Suprapubic skin (tissue), 4 donors: ENCODE measurements around the gene CNGB1. TPM values are rescaled to one million over a fixed set of nuclear protein-coding genes. Genes with fewer than 3 reads are reported as not detected.
"Not testable (repeated sequence)": the region's sequence is repeated elsewhere in the genome, so short reads cannot be mapped to it uniquely, and the experiment has no call there.

ENCODE experiments used
- DNase-seq, 2 donors: peaks; one replicate each; pipeline ENCODE4 v3.0.0-alpha.2; 2019; ENCODE audit warnings: low spot score in 2 of 2
- H3K27ac ChIP-seq: fragments of 200-600 bp; sonication (generic); one replicate; pipeline ENCODE4 v1.5.1; 2019
- H3K27me3 ChIP-seq: fragments of 200-600 bp; sonication (generic); one replicate; pipeline ENCODE4 v1.5.1; 2019
- H3K36me3 ChIP-seq: fragments of 200-600 bp; sonication (generic); one replicate; pipeline ENCODE4 v1.5.1; 2019
- H3K4me1 ChIP-seq: fragments of 200-600 bp; sonication (generic); one replicate; pipeline ENCODE4 v1.5.1; 2019
- H3K4me3 ChIP-seq: fragments of 200-600 bp; sonication (generic); one replicate; pipeline ENCODE4 v1.5.1; 2019; ENCODE audit warnings: mild to moderate bottlenecking
- H3K9me3 ChIP-seq: fragments of 200-600 bp; sonication (generic); one replicate; pipeline ENCODE4 v1.5.1; 2019
- CTCF ChIP-seq, 2 donors: fragments of 200-600 bp in 1 of 2; fragments of 450-650 bp in 1 of 2; sonication (generic) in 1 of 2; IDR thresholded peaks; one replicate each; pipeline ENCODE4 v1.5.1; 2016 to 2019; ENCODE audit warnings: antibody characterized with exemption in 2 of 2, mild to moderate bottlenecking in 1 of 2, moderate library complexity in 1 of 2
- EP300 ChIP-seq: sonication (generic); formaldehyde crosslinking; IDR thresholded peaks from one replicate; pipeline ENCODE4 v1.6.1; 2017; ENCODE audit warnings: antibody characterized with exemption
- POLR2A ChIP-seq, 2 donors: fragments of 450-650 bp; IDR thresholded peaks; one replicate each; pipeline ENCODE4 v1.6.1; 2017; ENCODE audit warnings: antibody characterized with exemption in 2 of 2, mild to moderate bottlenecking in 2 of 2, moderate library complexity in 2 of 2
- POLR2AphosphoS5 ChIP-seq, 3 donors: sonication (generic); formaldehyde crosslinking; IDR thresholded peaks; one replicate each; pipeline ENCODE4 v1.6.1; 2017; ENCODE audit warnings: antibody characterized with exemption in 3 of 3
- WGBS: methylation state at CpG from one replicate; pipeline ENCODE4 v1.1.5; 2018; 5-methylcytosine and 5-hydroxymethylcytosine counted together
- total RNA-seq, 4 donors: library from RNA; depleted of rRNA; stranded (reverse); fragments of >200 nt; gene quantifications; one replicate each; pipeline ENCODE4 v1.1.0, GENCODE V29; 2016

Gene CNGB1
- total RNA-seq, 4 donors from 2014 or later: 0.08 TPM; not detected in 3

- no peaks in the 10 kb centered on the region for H3K36me3 ChIP-seq
- H3K9me3 ChIP-seq: no peaks in the 10 kb centered on the region
- H3K4me3 ChIP-seq: no peak overlapping the region
- 97% methylated on average over 5 of the region's 5 CpGs for WGBS
- TF ChIP-seq EP300 (no peak), CTCF (IDR thresholded peaks at IDR 0.05) (no peak)
- DNase-seq: no peak
- H3K27ac ChIP-seq: no peak overlapping the region
- H3K27me3 ChIP-seq: no peaks in the 10 kb centered on the region
- no peaks in the 10 kb centered on the region for H3K4me1 ChIP-seq
Observed at GRCh38 chr16:57855188-57855587, 115.7 kb downstream of the CNGB1 start.

- no peaks in the 10 kb centered on the region for H3K36me3 ChIP-seq
- H3K4me3 ChIP-seq: no peak overlapping the region
- TF ChIP-seq POLR2AphosphoS5 (IDR thresholded peaks at IDR 0.05): no peak
- TF ChIP-seq POLR2A (IDR thresholded peaks at IDR 0.05): no peak
- TF ChIP-seq CTCF (IDR thresholded peaks at IDR 0.05): no peak
- TF ChIP-seq EP300: no peak
- H3K27ac ChIP-seq: no peak overlapping the region
- no peak for DNase-seq
- no peaks in the 10 kb centered on the region for H3K27me3 ChIP-seq
- H3K9me3 ChIP-seq: no peaks in the 10 kb centered on the region
- 73% methylated on average over 5 of the region's 5 CpGs for WGBS
- no peaks in the 10 kb centered on the region for H3K4me1 ChIP-seq
Observed at GRCh38 chr16:57852189-57852588, 118.7 kb downstream of the CNGB1 start.

DNA sequence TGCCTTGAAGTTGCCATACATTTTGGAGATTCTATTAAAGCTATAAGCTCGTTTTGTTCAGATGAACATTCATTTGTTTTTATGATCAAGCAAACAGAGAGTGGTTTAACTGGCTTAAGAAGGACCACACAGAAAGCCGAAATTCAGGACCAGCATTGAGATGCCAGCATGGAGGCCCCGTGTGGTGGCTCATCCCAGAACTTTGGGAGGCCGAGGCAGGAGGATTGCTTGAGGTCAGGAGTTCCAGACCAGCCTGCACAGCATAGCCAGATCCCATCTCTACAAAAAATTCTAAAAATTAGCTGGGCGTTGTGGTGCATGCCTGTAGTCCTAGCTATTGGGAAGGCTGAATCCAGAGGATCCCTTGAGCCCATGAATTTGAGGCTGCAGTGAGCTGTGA, 122.7 kb downstream of the CNGB1 start:
- TF ChIP-seq EP300 (no peak), CTCF (IDR thresholded peaks at IDR 0.05) (no peak)
- no peaks in the 10 kb centered on the region for H3K9me3 ChIP-seq
- no peak overlapping the region for H3K4me3 ChIP-seq
- no peak for DNase-seq
- no peaks in the 10 kb centered on the region for H3K36me3 ChIP-seq
- no peaks in the 10 kb centered on the region for H3K27me3 ChIP-seq
- peaks cover 6% of the 10 kb centered on the region for H3K4me1 ChIP-seq
- no peak overlapping the region for H3K27ac ChIP-seq
- WGBS: 87% methylated on average over 5 of the region's 5 CpGs

GRCh38 chr16:57846931-57847330, 124.0 kb downstream of the CNGB1 start:
- 85% methylated on average over 6 of the region's 6 CpGs for WGBS
- H3K27me3 ChIP-seq: not testable (repeated sequence)
- DNase-seq: peak in 1 of 2 donors; percentile 11

DNA sequence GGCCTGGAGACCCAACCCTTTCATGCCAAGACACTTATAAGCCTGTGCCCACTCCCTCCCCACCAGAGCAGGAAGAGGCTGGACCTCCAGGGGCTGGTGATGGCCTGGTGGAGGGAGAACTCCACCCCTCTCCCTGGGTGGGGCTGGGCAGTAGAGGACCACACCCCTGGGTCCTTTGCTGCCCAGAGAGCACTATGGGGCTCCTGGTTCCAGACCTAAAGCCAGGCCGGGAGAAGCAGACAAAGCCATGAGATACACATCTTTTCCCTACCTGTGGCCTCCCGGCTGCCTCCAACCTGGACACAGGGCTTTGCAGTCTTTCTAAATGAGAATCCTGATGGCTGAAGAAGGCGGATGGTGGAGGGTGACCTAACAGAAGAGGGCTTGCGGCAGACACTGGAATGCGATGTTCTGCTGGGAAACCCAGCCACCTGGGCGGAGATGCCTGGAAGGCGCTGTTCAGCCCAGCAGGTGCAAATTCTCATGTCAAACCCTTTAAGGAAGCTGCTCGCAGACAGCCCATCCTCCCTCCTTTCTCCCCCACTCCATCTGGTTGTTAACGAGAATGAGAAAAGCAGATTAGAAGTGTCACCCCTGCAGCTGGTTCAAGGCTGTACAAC, 124.7 kb downstream of the CNGB1 start:
- no peaks in the 10 kb centered on the region for H3K36me3 ChIP-seq
- H3K4me1 ChIP-seq: peaks cover 6% of the 10 kb centered on the region
- peak in 1 of 2 donors; percentile 22 for DNase-seq
- WGBS: 65% methylated on average over 9 of the region's 9 CpGs
- TF ChIP-seq POLR2AphosphoS5 (IDR thresholded peaks at IDR 0.05) (no peak), EP300 (no peak), CTCF (IDR thresholded peaks at IDR 0.05) (no peak), POLR2A (IDR thresholded peaks at IDR 0.05) (no peak)
- no peaks in the 10 kb centered on the region for H3K27me3 ChIP-seq
- no peaks in the 10 kb centered on the region for H3K9me3 ChIP-seq
- no peak overlapping the region for H3K4me3 ChIP-seq
- H3K27ac ChIP-seq: no peak overlapping the region

More at GRCh38 chr16:57846931-57847330, 124.0 kb downstream of the CNGB1 start:
- not testable (repeated sequence) for H3K36me3 ChIP-seq, H3K4me1 ChIP-seq, H3K9me3 ChIP-seq, H3K4me3 ChIP-seq, H3K27ac ChIP-seq

DNA sequence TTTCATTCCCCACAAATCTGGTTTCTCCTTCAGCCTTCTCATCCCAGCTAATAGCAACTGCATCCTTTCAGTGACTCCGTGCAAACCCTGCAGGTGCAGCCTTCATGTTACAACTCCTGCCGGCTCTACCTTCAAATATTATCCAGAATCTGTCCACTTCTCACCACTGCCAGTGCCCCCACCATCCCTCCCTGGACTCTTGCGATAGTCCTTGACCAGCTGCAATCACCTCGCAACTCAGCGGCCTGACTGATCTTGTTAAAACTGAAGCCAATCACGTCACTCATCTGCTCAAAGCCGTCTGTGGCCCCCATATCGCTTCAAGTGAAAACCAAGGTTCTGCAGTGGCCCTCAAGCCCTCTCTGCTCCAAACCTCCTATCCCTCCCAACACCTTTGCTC, 125.8 kb downstream of the CNGB1 start:
- no peaks in the 10 kb centered on the region for H3K27me3 ChIP-seq
- no peak overlapping the region for H3K4me3 ChIP-seq
- H3K4me1 ChIP-seq: peaks cover 6% of the 10 kb centered on the region
- no peak overlapping the region for H3K27ac ChIP-seq
- DNase-seq: no peak
- no peaks in the 10 kb centered on the region for H3K36me3 ChIP-seq
- no peaks in the 10 kb centered on the region for H3K9me3 ChIP-seq
- 86% methylated on average over 8 of the region's 8 CpGs for WGBS
- TF ChIP-seq EP300: no peak
- no peak for TF ChIP-seq POLR2A (IDR thresholded peaks at IDR 0.05)
- no peak for TF ChIP-seq CTCF (IDR thresholded peaks at IDR 0.05)
